ENCODE measurements around the gene NEUROG1.

Gene NEUROG1

GRCh38 chr5:135493406-135494180, 42.2 kb downstream of the NEUROG1 start:
- no peak for DNase-seq (ENCODE audit: low read depth in 3 of 3)

- no peak for DNase-seq (ENCODE audit: low read depth in 3 of 3)
Measured at GRCh38 chr5:135492319-135492626, 43.5 kb downstream of the NEUROG1 start.

DNA sequence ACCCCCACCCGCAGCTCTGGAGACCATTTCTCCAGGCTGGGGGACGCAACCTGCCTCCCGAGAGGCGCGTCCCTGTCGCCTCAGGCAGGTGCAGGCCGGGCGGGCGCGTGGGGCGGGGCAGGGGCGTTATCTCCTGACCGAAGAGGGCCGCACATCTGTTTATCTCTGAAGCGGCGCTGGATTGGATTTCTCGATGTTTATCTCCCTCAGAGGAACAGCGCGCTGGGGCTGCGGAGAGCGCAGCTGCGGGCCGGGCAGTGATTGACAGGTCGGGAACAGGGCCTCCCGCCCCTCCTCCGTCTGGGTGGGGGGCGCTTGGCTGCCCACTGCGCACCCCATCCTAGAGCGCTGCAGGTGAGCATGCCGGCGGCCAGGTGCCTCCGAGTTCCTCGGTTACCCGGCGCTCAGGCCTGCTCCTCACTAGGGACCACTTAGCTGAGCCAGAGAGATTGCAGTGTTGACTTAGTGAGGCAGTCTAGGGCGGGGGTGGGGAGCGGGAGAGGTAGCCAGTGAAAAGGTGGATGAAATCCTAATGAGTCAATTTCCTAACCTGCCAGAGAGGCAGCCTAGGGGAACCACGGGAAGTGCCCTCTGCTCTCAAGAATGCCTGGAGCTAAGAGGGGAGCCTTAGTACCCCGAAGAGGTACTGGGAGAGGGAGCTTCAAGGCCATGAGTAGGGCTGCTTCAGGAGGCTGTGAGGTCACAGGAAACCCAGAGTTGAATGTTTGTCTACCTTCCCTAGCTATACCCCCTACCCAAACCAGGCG, 44.0 kb downstream of the NEUROG1 start:
- no peak for DNase-seq (ENCODE audit: low read depth in 3 of 3)

DNA sequence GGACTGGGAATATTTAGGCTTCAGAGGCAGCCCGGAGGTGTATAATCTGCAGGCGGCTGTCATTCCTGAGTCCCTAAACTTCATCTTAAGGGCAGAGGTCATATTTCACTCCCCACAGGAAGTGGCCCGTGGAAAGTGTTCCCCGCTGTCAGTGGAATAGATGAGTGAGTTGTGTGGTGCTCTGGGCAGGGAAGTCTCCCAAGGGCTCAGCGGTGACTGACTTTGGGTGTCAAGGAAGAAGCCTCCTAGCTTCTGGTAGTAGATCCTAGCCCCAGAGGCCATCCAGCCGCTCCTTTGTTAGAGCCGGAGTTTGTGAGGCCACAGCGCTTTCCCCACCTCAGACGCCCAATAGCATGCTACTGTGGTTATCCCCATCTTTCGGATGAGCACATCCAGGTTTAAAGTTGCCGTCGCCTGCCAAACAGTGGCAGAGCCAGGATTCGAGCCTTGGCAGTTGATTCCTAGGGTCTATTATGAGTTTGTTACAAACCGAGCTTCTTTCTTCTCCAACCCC, 44.7 kb downstream of the NEUROG1 start:
- no peak for DNase-seq (ENCODE audit: low read depth in 3 of 3)

GRCh38 chr5:135490245-135491037, 45.3 kb downstream of the NEUROG1 start:
- no peak for DNase-seq (ENCODE audit: low read depth in 3 of 3)

DNA sequence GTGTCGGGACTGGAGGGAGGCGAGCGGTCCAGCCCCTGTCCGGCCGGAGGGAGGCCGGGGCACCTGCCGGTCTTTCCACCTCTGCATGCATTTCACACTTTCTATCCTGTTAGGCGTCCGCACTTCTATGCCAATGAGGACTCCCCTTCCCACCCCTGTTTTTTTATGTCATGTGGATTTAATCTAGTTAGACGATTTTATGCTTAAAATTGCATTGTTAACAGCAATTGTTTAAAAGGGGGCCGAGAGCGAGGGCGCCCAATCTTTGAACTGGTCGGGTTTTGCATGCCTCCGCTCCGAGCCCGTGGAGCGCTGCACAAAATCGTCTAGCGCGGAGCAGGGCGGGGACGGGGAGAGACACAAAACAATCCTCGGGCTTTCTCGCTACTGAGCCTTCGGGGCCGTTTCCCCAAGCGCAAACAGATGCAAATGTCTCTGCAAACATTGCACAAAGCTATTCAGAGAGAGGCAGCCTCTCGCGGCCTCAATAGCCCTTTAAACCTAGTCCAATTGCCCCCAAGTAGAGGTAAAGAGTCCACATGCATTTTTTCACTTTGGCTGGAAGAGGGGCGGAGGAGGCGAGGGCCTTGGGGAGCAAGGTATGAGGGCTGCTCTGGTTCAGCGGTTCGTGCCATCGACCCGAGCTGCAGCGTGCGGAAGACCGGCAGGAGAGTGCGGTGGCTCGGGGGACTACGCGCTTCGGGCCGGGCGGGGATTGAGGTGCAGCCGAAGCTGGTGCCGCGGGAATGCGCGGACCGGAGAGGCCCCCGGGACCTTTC, 46.1 kb downstream of the NEUROG1 start:
- no peak for DNase-seq (ENCODE audit: low read depth in 3 of 3)

- DNase-seq (ENCODE audit: low read depth in 3 of 3), result no peak
Measured at GRCh38 chr5:135488727-135489465, 46.9 kb downstream of the NEUROG1 start.

GRCh38 chr5:135487839-135488514, 47.8 kb downstream of the NEUROG1 start:
- no peak for DNase-seq (ENCODE audit: low read depth in 3 of 3)

- no peak for DNase-seq (ENCODE audit: low read depth in 3 of 3)
Measured at GRCh38 chr5:135487037-135487395, 48.7 kb downstream of the NEUROG1 start.

GRCh38 chr5:135486131-135487036, 49.4 kb downstream of the NEUROG1 start:
- DNase-seq (ENCODE audit: low read depth in 3 of 3), result no peak

DNA sequence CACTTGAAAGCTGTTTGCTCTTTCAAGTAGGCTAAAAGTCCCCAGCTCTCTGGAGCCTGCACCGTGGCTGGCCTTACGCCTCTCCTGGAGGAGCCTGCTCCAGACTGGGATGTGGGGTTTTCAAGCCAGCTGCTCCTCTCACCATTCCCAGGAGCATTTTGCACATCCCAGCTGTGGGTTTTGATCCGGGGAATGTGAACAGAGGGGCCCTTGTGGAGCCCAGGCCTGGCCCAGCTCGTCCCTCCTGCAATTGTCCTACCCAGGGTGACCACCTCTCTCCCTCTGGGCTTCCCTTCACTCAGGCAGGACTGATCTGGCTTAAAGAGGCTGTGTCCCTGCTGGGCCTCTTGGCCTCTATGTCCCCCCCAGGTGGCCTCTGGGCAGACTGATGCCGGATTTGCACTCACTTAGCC, 51.1 kb downstream of the NEUROG1 start:
- DNase-seq (ENCODE audit: low read depth in 3 of 3), result no peak

Measured in stimulated activated CD4-positive, alpha-beta T cell treated with anti-CD3 and anti-CD28 coated beads, TNF-alpha, amount 100 ng/mL, for 4 hours (primary cell).